IMR-90 (cell line): ENCODE data around the gene SPANXN5. TPM values are rescaled to one million over a fixed set of nuclear protein-coding genes. Genes with fewer than 3 reads are reported as not detected.

Source experiments
- microRNA-seq, 2 experiments: library from miRNA; stranded (forward) in 1 of 2; unstranded in 1 of 2; fragments of 10-50 nt in 1 of 2; fragments of <30 nt in 1 of 2; gene quantifications in 1 of 2; microRNA quantifications in 1 of 2; one replicate each; pipeline versions ENCODE3 to v1.1.0; 2013 to 2020; ENCODE audit not compliant: insufficient read depth in 1 of 2, insufficient read length in 1 of 2, unreplicated experiment in 1 of 2
- polyA plus RNA-seq, 3 experiments: library from polyadenylated mRNA; depleted of rRNA; stranded (reverse); fragments of >200 nt; gene quantifications; 2 replicates each; pipeline ENCODE4 v1.2.3, GENCODE V29; 2012; ENCODE audit warnings: low replicate concordance in 1 of 3
- small RNA-seq, 5 experiments: library from RNA; depleted of rRNA; stranded (forward); fragments of <200 nt; gene quantifications; one replicate each; pipeline ENCODE3, GENCODE V24; 2012
- total RNA-seq: library from RNA; depleted of rRNA; stranded (reverse); fragments of >200 nt; gene quantifications from 2 replicates; pipeline ENCODE4 v1.2.3, GENCODE V29; 2012; rRNA removed

SPANXN5 gene
- total and polyA plus RNA-seq, 2 of the 4 experiments (the other 2 are of a cell fraction) = not detected

Small RNAs within 50 kb of the gene (microRNA-seq; reads per million reads assigned to microRNA genes)
- gene AC244505.6 (ENCODE audit: insufficient read depth, insufficient read length) (not detected), gene AC244505.7 (ENCODE audit: insufficient read depth, insufficient read length) (not detected)

Small RNAs within 50 kb of the gene (small RNA-seq; reads per million reads assigned to genes)
- gene AC244505.6 (0 reads per million in 5 experiments), gene AC244505.7 (0 reads per million in 5 experiments)

Other genes starting within 250 kb of the SPANXN5 start
- gene SSX7, start 142.5 kb downstream of the SPANXN5 start, total RNA-seq = not detected in 2 replicates
- gene SSX7, start 142.5 kb downstream of the SPANXN5 start, polyA plus RNA-seq (2012; rRNA removed) = not detected in 2 replicates
- gene SSX2, start 90.2 kb downstream of the SPANXN5 start, total RNA-seq = not detected in 2 replicates
- gene SSX2, start 90.2 kb downstream of the SPANXN5 start, polyA plus RNA-seq (2012; rRNA removed) = not detected in 2 replicates
- not detected in 2 replicates for gene SSX2B, start 46.2 kb downstream of the SPANXN5 start, total RNA-seq
- gene SSX2B, start 46.2 kb downstream of the SPANXN5 start, polyA plus RNA-seq (2012; rRNA removed) = not detected in 2 replicates
- gene XAGE5, start 13.9 kb upstream of the SPANXN5 start, total RNA-seq = not detected in 2 replicates
- gene XAGE5, start 13.9 kb upstream of the SPANXN5 start, polyA plus RNA-seq (2012; rRNA removed) = not detected in 2 replicates
- gene XAGE3, start 70.7 kb upstream of the SPANXN5 start, total RNA-seq = not detected in 2 replicates
- gene XAGE3, start 70.7 kb upstream of the SPANXN5 start, polyA plus RNA-seq (2012; rRNA removed) = not detected in 2 replicates
- 15.6 and 17.9 TPM in 2 replicates for gene FAM156B, start 99.9 kb upstream of the SPANXN5 start, total RNA-seq
- 44.0 and 52.4 TPM in 2 replicates for gene FAM156B, start 99.9 kb upstream of the SPANXN5 start, polyA plus RNA-seq (2012; rRNA removed)
- 7.5 TPM in 2 replicates for gene FAM156A, start 161.1 kb upstream of the SPANXN5 start, total RNA-seq
- gene FAM156A, start 161.1 kb upstream of the SPANXN5 start, polyA plus RNA-seq (2012; rRNA removed) = 35.1 and 39.2 TPM in 2 replicates